ENCODE data around the gene GPR143. TPM values are rescaled to one million over a fixed set of nuclear protein-coding genes. Genes with fewer than 3 reads are reported as not detected.

GPR143 gene
- total RNA-seq, 1 donor from 2014 or later: 16.8 TPM

GRCh38 chrX:9788911-9789310, 23.3 kb upstream of the GPR143 start:
- TF ChIP-seq CTCF (IDR thresholded peaks at IDR 0.05; ENCODE audit: unreplicated experiment): no peak
- H3K36me3 Mint-ChIP-seq (ENCODE audit: low read depth, unreplicated experiment): no peaks in the 10 kb centered on the region
- H3K4me1 Mint-ChIP-seq (ENCODE audit: unreplicated experiment): peaks cover 13% of the 10 kb centered on the region
- no peak overlapping the region for H3K27ac Mint-ChIP-seq (ENCODE audit: unreplicated experiment)
- no peaks in the 10 kb centered on the region for H3K9me3 Mint-ChIP-seq (ENCODE audit: unreplicated experiment)
- peaks cover 6% of the 10 kb centered on the region for H3K27me3 Mint-ChIP-seq (ENCODE audit: unreplicated experiment)
- DNase-seq (ENCODE audit: low spot score): no peak
- peak overlapping the region; percentile 56 for H3K4me3 Mint-ChIP-seq (ENCODE audit: unreplicated experiment)

GRCh38 chrX:9786798-9787635, 21.4 kb upstream of the GPR143 start:
- Mint-ChIP-seq H3K27ac (ENCODE audit: unreplicated experiment) (peak overlapping the region; percentile 67), H3K4me1 (ENCODE audit: unreplicated experiment) (peaks cover 13% of the 10 kb centered on the region), H3K9me3 (ENCODE audit: unreplicated experiment) (no peaks in the 10 kb centered on the region), H3K27me3 (ENCODE audit: unreplicated experiment) (peaks cover 6% of the 10 kb centered on the region), H3K4me3 (ENCODE audit: unreplicated experiment) (peak overlapping the region; percentile 96), H3K36me3 (ENCODE audit: low read depth, unreplicated experiment) (no peaks in the 10 kb centered on the region)
- DNase-seq (ENCODE audit: low spot score): peak; percentile 33
- TF ChIP-seq CTCF (IDR thresholded peaks at IDR 0.05; ENCODE audit: unreplicated experiment): no peak

- H3K9me3 Mint-ChIP-seq (ENCODE audit: unreplicated experiment): no peaks in the 10 kb centered on the region
- no peaks in the 10 kb centered on the region for H3K36me3 Mint-ChIP-seq (ENCODE audit: low read depth, unreplicated experiment)
- peak; percentile 33 for DNase-seq (ENCODE audit: low spot score)
- no peak for TF ChIP-seq CTCF (IDR thresholded peaks at IDR 0.05; ENCODE audit: unreplicated experiment)
- peaks cover 13% of the 10 kb centered on the region for H3K4me1 Mint-ChIP-seq (ENCODE audit: unreplicated experiment)
- H3K4me3 Mint-ChIP-seq (ENCODE audit: unreplicated experiment): peak within 1 kb of the TSS; percentile 96
- peaks cover 6% of the 10 kb centered on the region for H3K27me3 Mint-ChIP-seq (ENCODE audit: unreplicated experiment)
- H3K27ac Mint-ChIP-seq (ENCODE audit: unreplicated experiment): peak within 1 kb of the TSS; percentile 67
These were observed 20.5 kb upstream of the GPR143 start, which contains the start of gene SHROOM2 for GRCh38 chrX:9785944-9786797. Gene SHROOM2 (plus strand): TSS chrX:9786429. CDS start chrX:9786546, 117 bp downstream.

GRCh38 chrX:9785254-9785943, 19.8 kb upstream of the GPR143 start:
- Mint-ChIP-seq H3K36me3 (ENCODE audit: low read depth, unreplicated experiment) (no peaks in the 10 kb centered on the region), H3K9me3 (ENCODE audit: unreplicated experiment) (no peaks in the 10 kb centered on the region), H3K27ac (ENCODE audit: unreplicated experiment) (no peak overlapping the region), H3K27me3 (ENCODE audit: unreplicated experiment) (peaks cover 6% of the 10 kb centered on the region), H3K4me1 (ENCODE audit: unreplicated experiment) (peaks cover 10% of the 10 kb centered on the region), H3K4me3 (ENCODE audit: unreplicated experiment) (peak overlapping the region; percentile 88)
- no peak for TF ChIP-seq CTCF (IDR thresholded peaks at IDR 0.05; ENCODE audit: unreplicated experiment)
- DNase-seq (ENCODE audit: low spot score): no peak
